Smooth muscle cell of the brain vasculature (primary cell): ENCODE measurements around the gene RNF130.
"Not testable (repeated sequence)": the region's sequence is repeated elsewhere in the genome, so short reads cannot be mapped to it uniquely, and the experiment has no call there.

Experiments used
- DNase-seq: peaks from one replicate; pipeline ENCODE4 v3.0.0-alpha.2; 2012; ENCODE audit warnings: low read depth, low spot score

Gene RNF130

GRCh38 chr5:179974946-179975712, 96.4 kb downstream of the RNF130 start:
- no peak for DNase-seq

GRCh38 chr5:179974246-179974945, 97.2 kb downstream of the RNF130 start:
- no peak for DNase-seq

- DNase-seq, result no peak
These were observed 98.2 kb downstream of the RNF130 start for GRCh38 chr5:179973391-179973790.

GRCh38 chr5:179969110-179969509, 102.4 kb downstream of the RNF130 start:
- DNase-seq, result no peak

- DNase-seq, result peak; percentile 29
These were observed 104.1 kb downstream of the RNF130 start for GRCh38 chr5:179967489-179967888.

- no peak for DNase-seq
These were observed 107.5 kb downstream of the RNF130 start for GRCh38 chr5:179964015-179964414.

- DNase-seq, result no peak
These were observed 108.2 kb downstream of the RNF130 start for GRCh38 chr5:179963375-179963774.

GRCh38 chr5:179960204-179960831, 111.2 kb downstream of the RNF130 start:
- no peak for DNase-seq

GRCh38 chr5:179959641-179960040, 111.9 kb downstream of the RNF130 start:
- no peak for DNase-seq

GRCh38 chr5:179959118-179959517, 112.4 kb downstream of the RNF130 start:
- DNase-seq, result not testable (repeated sequence)

GRCh38 chr5:179955630-179956029, 115.9 kb downstream of the RNF130 start:
- DNase-seq, result no peak

- DNase-seq, result no peak
These were observed 116.5 kb downstream of the RNF130 start for GRCh38 chr5:179955062-179955461.

- DNase-seq, result no peak
These were observed 117.1 kb downstream of the RNF130 start for GRCh38 chr5:179954434-179954833.

GRCh38 chr5:179953987-179954386, 117.6 kb downstream of the RNF130 start:
- no peak for DNase-seq

- DNase-seq, result no peak
These were observed 134.4 kb downstream of the RNF130 start for GRCh38 chr5:179936976-179937681.

GRCh38 chr5:179930788-179931473, 140.6 kb downstream of the RNF130 start:
- peak; percentile 1 for DNase-seq

GRCh38 chr5:179927824-179928223, 143.7 kb downstream of the RNF130 start:
- no peak for DNase-seq

GRCh38 chr5:179926657-179927056, 144.9 kb downstream of the RNF130 start:
- DNase-seq, result no peak

GRCh38 chr5:179923436-179923835, 148.1 kb downstream of the RNF130 start:
- no peak for DNase-seq

GRCh38 chr5:179920175-179920574, 151.4 kb downstream of the RNF130 start:
- DNase-seq, result no peak

- no peak for DNase-seq
These were observed 152.0 kb downstream of the RNF130 start for GRCh38 chr5:179919487-179920060.
